Neuronal stem cell (in vitro differentiated cells): ENCODE results near the gene MEF2B.
A peak's percentile ranks its signal among the peaks of the same experiment; 100 is the strongest.

Experiments
- DNase-seq: peaks from one replicate; pipeline ENCODE4 v3.0.0-alpha.2; 2013; ENCODE audit warnings: low spot score
- H2AFZ ChIP-seq: one replicate; pipeline ENCODE4 v1.6.1; 2013; ENCODE audit warnings: mild to moderate bottlenecking, low read length, inconsistent platforms
- H2AK5ac ChIP-seq: 2 replicates; pipeline ENCODE4 v1.6.1; 2013; ENCODE audit warnings: low read depth, mild to moderate bottlenecking, inconsistent platforms, low read length, moderate library complexity, mixed read lengths
- H2BK120ac ChIP-seq: 2 replicates; pipeline ENCODE4 v1.6.1; 2013; ENCODE audit warnings: low read depth, mild to moderate bottlenecking, inconsistent platforms, low read length, moderate library complexity, mixed read lengths
- H2BK12ac ChIP-seq: one replicate; pipeline ENCODE4 v1.6.1; 2013; ENCODE audit warnings: low read length, inconsistent platforms
- H2BK15ac ChIP-seq: 2 replicates; pipeline ENCODE4 v1.6.1; 2013; ENCODE audit warnings: mild to moderate bottlenecking, low read length, inconsistent platforms, mixed read lengths
- H2BK5ac ChIP-seq: one replicate; pipeline ENCODE4 v1.6.1; 2013; ENCODE audit warnings: inconsistent platforms, mild to moderate bottlenecking, low read length, moderate library complexity
- H3K14ac ChIP-seq: one replicate; pipeline ENCODE4 v1.6.1; 2013; ENCODE audit warnings: low read length, inconsistent platforms
- H3K18ac ChIP-seq: 2 replicates; pipeline ENCODE4 v1.6.1; 2013; ENCODE audit warnings: low read length, inconsistent platforms
- H3K23ac ChIP-seq: 2 replicates; pipeline ENCODE4 v1.6.1; 2013; ENCODE audit warnings: low read depth, mild to moderate bottlenecking, mixed read lengths, low read length, inconsistent platforms; ENCODE audit not compliant: poor library complexity
- H3K27ac ChIP-seq: replicated peaks from 3 replicates; pipeline ENCODE4 v1.5.1; 2013; ENCODE audit warnings: low read length, inconsistent platforms
- H3K27me3 ChIP-seq, 3 experiments: 2 replicates each; pipeline ENCODE4 v1.6.1; 2013; ENCODE audit warnings: low read length in 3 of 3, mild to moderate bottlenecking in 2 of 3, inconsistent platforms in 1 of 3, low read depth in 1 of 3, mixed read lengths in 1 of 3, moderate library complexity in 1 of 3; ENCODE audit not compliant: control insufficient read depth in 3 of 3, insufficient read depth in 3 of 3
- H3K36me3 ChIP-seq, 2 donors: replicated peaks in 1 of 2; 2 replicates each; pipeline ENCODE4 v1.6.1; 2013; ENCODE audit warnings: low read length in 2 of 2; ENCODE audit not compliant: control insufficient read depth in 2 of 2, insufficient read depth in 2 of 2
- H3K4ac ChIP-seq: 2 replicates; pipeline ENCODE4 v1.6.1; 2013; ENCODE audit warnings: inconsistent platforms, mild to moderate bottlenecking, low read length, moderate library complexity
- H3K4me1 ChIP-seq, 2 donors: 1 replicate in 1 of 2; 2 replicates in 1 of 2; pipeline ENCODE4 v1.6.1; 2013; ENCODE audit warnings: low read length in 2 of 2, low read depth in 1 of 2; ENCODE audit not compliant: control insufficient read depth in 2 of 2, insufficient read depth in 1 of 2
- H3K4me2 ChIP-seq: one replicate; pipeline ENCODE4 v1.6.1; 2013; ENCODE audit warnings: mild to moderate bottlenecking, low read length, inconsistent platforms; ENCODE audit not compliant: insufficient read depth, poor library complexity, severe bottlenecking
- H3K4me3 ChIP-seq, 2 donors: 2 replicates each; pipeline ENCODE4 v1.5.1; 2013; ENCODE audit warnings: low read length in 2 of 2, mild to moderate bottlenecking in 2 of 2, inconsistent platforms in 1 of 2, moderate library complexity in 1 of 2
- H3K79me1 ChIP-seq: one replicate; pipeline ENCODE4 v1.6.1; 2013; ENCODE audit warnings: low read depth, mild to moderate bottlenecking, inconsistent platforms, low read length, moderate library complexity
- H3K9ac ChIP-seq: one replicate; pipeline ENCODE4 v1.6.1; 2013; ENCODE audit warnings: mild to moderate bottlenecking, low read depth, low read length, inconsistent platforms; ENCODE audit not compliant: poor library complexity
- H3K9me3 ChIP-seq, 2 donors: replicated peaks in 1 of 2; 2 replicates each; pipeline versions ENCODE3 to v1.6.1; 2013; ENCODE audit warnings: low read length in 2 of 2, mild to moderate bottlenecking in 2 of 2, inconsistent platforms in 1 of 2, low read depth in 1 of 2, mixed read lengths in 1 of 2, moderate library complexity in 1 of 2; ENCODE audit not compliant: control insufficient read depth in 2 of 2, insufficient read depth in 1 of 2
- H4K8ac ChIP-seq: one replicate; pipeline ENCODE4 v1.6.1; 2013; ENCODE audit warnings: low read depth, mild to moderate bottlenecking, inconsistent platforms, low read length, moderate library complexity
- H4K91ac ChIP-seq: one replicate; pipeline ENCODE4 v1.6.1; 2013; ENCODE audit warnings: low read length, low read depth, mild to moderate bottlenecking, inconsistent platforms; ENCODE audit not compliant: poor library complexity
- WGBS, 2 donors: extraction: QIAGEN DNeasy Blood & Tissue Kit; methylation state at CpG; one replicate each; pipeline ENCODE4 v1.1.7; 2013; ENCODE audit warnings: missing lambda C conversion rate in 2 of 2, mixed read lengths in 1 of 2; ENCODE audit not compliant: insufficient read length in 2 of 2, insufficient replicate concordance in 1 of 2; ENCODE audit errors: extremely low coverage in 2 of 2; 5-methylcytosine and 5-hydroxymethylcytosine counted together

The MEF2B gene

DNA sequence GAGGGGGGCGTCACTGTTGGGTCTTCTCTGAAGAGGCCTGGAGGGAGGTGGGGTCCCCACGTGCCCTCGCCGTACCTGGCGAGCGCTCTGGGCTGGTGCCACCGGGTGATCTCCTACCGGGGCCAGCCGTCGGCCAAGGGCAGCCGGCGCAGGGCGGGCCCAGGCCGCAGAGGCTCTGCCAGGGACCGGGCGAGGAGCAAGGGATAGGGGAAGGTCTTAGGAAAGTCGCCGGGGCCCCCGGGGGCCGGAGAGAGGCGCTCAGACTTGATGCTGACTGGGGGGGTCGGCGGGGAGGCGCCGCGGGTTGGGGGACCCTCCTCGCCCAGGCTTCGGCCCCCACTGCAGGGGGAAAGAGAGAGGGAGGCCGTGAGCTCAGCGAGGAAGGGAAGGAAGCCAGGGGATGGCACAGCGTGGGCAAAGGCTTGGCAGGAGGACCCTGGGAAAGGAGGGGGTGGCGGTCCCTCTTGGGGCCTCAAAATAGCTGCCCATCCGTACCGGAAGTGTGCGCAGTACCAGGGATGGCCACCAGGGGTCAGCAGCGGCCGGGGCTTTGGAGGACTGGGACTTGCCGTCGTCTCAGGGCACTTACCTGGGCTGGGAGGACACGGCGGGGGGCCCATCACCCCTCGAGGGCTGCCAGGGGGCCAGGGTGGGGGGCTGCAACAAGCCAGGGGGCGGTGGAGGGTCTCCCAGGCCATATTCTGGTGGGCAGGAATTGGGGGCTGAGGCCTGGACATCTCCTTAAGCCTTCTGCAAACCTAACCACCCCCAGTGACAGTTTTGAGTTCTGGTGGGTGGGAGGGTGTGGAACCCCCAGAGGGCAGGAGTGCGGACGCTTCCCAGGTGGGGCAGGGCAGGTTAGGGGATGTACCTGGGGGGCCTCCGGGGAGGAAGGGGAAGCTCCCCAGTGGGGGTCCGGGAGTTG is 24.1 kb downstream of the MEF2B start:
- Histone ChIP-seq H3K4me2 (no peak overlapping the region), H3K23ac (peak overlapping the region; percentile 89), H3K9me3 (no peaks in the 10 kb centered on the region), H2AK5ac (peak overlapping the region; percentile 92), H3K4ac (peak overlapping the region; percentile 76), H2BK120ac (no peak overlapping the region), H3K27me3 (peaks cover 0 to 2% (median 0%) of the 10 kb centered on the region in 3 experiments), H2BK15ac (peak overlapping the region; percentile 10), H3K18ac (peak overlapping the region; percentile 80), H4K8ac (no peak overlapping the region), H3K4me3 (no peak overlapping the region), H2BK12ac (no peak overlapping the region), H4K91ac (no peak overlapping the region), H3K27ac (no peak overlapping the region), H3K79me1 (no peaks in the 10 kb centered on the region), H3K9ac (no peak overlapping the region), H2BK5ac (no peak overlapping the region), H2AFZ (peak overlapping the region; percentile 73), H3K14ac (no peak overlapping the region), H3K36me3 (peaks cover 0 to 8% of the 10 kb centered on the region in 2 donors), H3K4me1 (no peaks in the 10 kb centered on the region)
- no CpG with 5 or more reads among the region's 47 CpGs for WGBS, 2 donors
- peak; percentile 76 for DNase-seq

DNA sequence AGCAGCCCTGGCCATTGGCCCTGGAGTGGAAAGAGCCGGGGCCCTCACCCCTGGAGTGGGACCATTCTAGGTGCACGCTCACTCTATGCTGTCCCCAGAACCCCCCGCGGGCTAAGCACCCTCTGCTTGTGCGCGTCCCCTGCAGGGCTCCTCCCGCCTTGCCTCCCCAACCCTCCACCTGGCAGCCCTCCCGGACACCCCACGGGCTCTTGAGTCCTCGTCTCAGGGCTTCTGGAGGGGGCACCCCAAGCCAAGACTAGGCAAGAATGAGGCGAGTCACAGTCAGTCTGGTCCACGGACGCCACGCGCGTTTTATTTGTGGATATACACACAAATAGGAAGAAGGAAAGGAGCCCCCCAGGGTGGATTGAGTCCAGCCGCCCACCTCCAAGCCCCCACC is 24.8 kb downstream of the MEF2B start:
- no peak overlapping the region for H3K4ac ChIP-seq
- no peaks in the 10 kb centered on the region for H3K9me3 ChIP-seq
- no peak overlapping the region for H2BK12ac ChIP-seq
- peak overlapping the region; percentile 10 for H2BK15ac ChIP-seq
- H3K79me1 ChIP-seq: no peaks in the 10 kb centered on the region
- no peak overlapping the region for H4K8ac ChIP-seq
- H3K4me3 ChIP-seq: peak overlapping the region in 1 of 2 donors; percentile 28
- H3K9ac ChIP-seq: no peak overlapping the region
- H2AFZ ChIP-seq: no peak overlapping the region
- peaks cover 0 to 2% (median 0%) of the 10 kb centered on the region in 3 experiments for H3K27me3 ChIP-seq
- H4K91ac ChIP-seq: no peak overlapping the region
- no peak overlapping the region for H2BK120ac ChIP-seq
- H3K23ac ChIP-seq: peak overlapping the region; percentile 89
- H3K4me1 ChIP-seq: no peaks in the 10 kb centered on the region
- H2BK5ac ChIP-seq: no peak overlapping the region
- DNase-seq: no peak
- H3K14ac ChIP-seq: no peak overlapping the region
- no CpG with 5 or more reads among the region's 17 CpGs for WGBS, 2 donors
- H3K18ac ChIP-seq: peak overlapping the region; percentile 17
- H3K36me3 ChIP-seq: peaks cover 0 to 8% of the 10 kb centered on the region in 2 donors
- peak overlapping the region; percentile 92 for H2AK5ac ChIP-seq
- peak overlapping the region; percentile 14 for H3K4me2 ChIP-seq
- no peak overlapping the region for H3K27ac ChIP-seq

DNA sequence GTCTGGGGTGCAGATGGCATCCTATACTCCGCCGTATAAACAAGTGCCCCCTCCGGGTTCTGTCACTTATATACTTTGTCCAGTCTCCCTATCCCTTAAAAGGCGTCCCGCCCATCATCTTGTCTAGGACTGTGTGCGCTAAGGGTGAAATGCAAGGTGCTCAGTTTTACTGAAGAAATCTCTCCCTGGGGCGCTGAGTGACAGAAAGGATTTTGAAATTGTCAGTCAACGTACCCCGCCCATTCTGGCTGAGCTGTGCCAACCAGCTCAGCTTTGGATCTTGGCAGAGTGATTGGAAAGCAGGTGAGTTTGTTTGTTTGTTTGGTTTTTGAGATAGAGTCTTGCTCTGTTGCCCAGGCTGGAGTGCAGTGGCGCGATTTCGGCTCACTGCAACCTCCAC is 27.7 kb downstream of the MEF2B start:
- Histone ChIP-seq H3K4me1 (peaks cover 4% of the 10 kb centered on the region in 2 donors), H4K8ac (no peak overlapping the region), H3K79me1 (no peaks in the 10 kb centered on the region), H3K18ac (no peak overlapping the region), H3K23ac (no peak overlapping the region), H3K9me3 (peaks cover 0 to 4% of the 10 kb centered on the region in 2 donors), H2AFZ (no peak overlapping the region), H3K4me2 (no peak overlapping the region), H2AK5ac (no peak overlapping the region), H2BK12ac (no peak overlapping the region), H3K27ac (no peak overlapping the region), H4K91ac (no peak overlapping the region), H3K27me3 (peaks cover 0 to 4% (median 0%) of the 10 kb centered on the region in 3 experiments), H3K14ac (no peak overlapping the region), H3K36me3 (peaks cover 0 to 4% of the 10 kb centered on the region in 2 donors), H2BK5ac (no peak overlapping the region), H3K4me3 (no peak overlapping the region), H2BK15ac (no peak overlapping the region), H2BK120ac (no peak overlapping the region), H3K9ac (no peak overlapping the region), H3K4ac (no peak overlapping the region)
- DNase-seq: no peak
- WGBS, 2 donors: no CpG with 5 or more reads among the region's 12 CpGs

DNA sequence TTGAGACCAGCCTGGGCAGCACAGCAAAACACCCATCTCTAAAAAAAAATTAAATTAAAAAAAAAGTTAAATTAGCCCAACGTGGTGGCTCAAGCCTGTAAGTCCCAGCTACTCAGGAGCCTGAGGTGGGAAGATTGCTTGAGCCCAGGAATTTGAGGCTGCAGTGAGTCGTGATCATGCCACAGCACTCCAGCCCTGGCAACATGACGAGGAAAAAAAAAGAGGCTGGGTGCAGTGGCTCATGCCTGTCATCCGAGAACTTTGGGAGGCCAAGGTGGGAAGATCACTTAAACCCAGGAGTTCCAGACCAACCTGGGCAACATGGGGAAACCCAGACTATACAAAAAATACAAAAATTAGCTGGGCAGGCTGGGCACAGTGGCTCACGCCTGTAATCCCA is 29.6 kb downstream of the MEF2B start:
- Histone ChIP-seq H3K4me3 (no peak overlapping the region), H3K27ac (no peak overlapping the region), H3K14ac (no peak overlapping the region), H3K9ac (no peak overlapping the region), H2BK15ac (no peak overlapping the region), H3K4me2 (no peak overlapping the region), H3K23ac (no peak overlapping the region), H2BK5ac (no peak overlapping the region), H2AK5ac (no peak overlapping the region), H4K91ac (no peak overlapping the region), H2BK12ac (no peak overlapping the region), H3K27me3 (peaks cover 0 to 4% (median 0%) of the 10 kb centered on the region in 3 experiments), H3K4me1 (peaks cover 5% of the 10 kb centered on the region in 2 donors), H3K9me3 (peaks cover 0 to 4% of the 10 kb centered on the region in 2 donors), H4K8ac (no peak overlapping the region), H3K18ac (no peak overlapping the region), H3K79me1 (no peaks in the 10 kb centered on the region), H3K36me3 (no peaks in the 10 kb centered on the region), H3K4ac (no peak overlapping the region), H2AFZ (no peak overlapping the region), H2BK120ac (no peak overlapping the region)
- WGBS, 2 donors: no CpG with 5 or more reads among the region's 5 CpGs
- no peak for DNase-seq
